HCEC 1CT (cell line): ENCODE data around the gene MTG2.
"Not testable (repeated sequence)": the region's sequence is repeated elsewhere in the genome, so short reads cannot be mapped to it uniquely, and the experiment has no call there.

Experiments used
- DNase-seq: peaks from one replicate; pipeline ENCODE4 v3.0.0-alpha.2; 2017

MTG2 gene

GRCh38 chr20:62146019-62146755 is 36.6 kb upstream of the MTG2 start:
- no peak for DNase-seq

GRCh38 chr20:62147125-62147524 is 35.7 kb upstream of the MTG2 start:
- DNase-seq: no peak

GRCh38 chr20:62147528-62147927 is 35.3 kb upstream of the MTG2 start:
- DNase-seq: no peak

GRCh38 chr20:62148383-62148782 is 34.4 kb upstream of the MTG2 start:
- DNase-seq: not testable (repeated sequence)

- no peak for DNase-seq
Observed at GRCh38 chr20:62148908-62149314, 33.9 kb upstream of the MTG2 start.

GRCh38 chr20:62149532-62150309 is 33.1 kb upstream of the MTG2 start:
- no peak for DNase-seq

GRCh38 chr20:62150310-62150575 is 32.6 kb upstream of the MTG2 start:
- no peak for DNase-seq

GRCh38 chr20:62151225-62151624 is 31.6 kb upstream of the MTG2 start:
- no peak for DNase-seq

- DNase-seq: no peak
Observed at GRCh38 chr20:62151835-62152364, 30.9 kb upstream of the MTG2 start.

- no peak for DNase-seq
Observed at GRCh38 chr20:62155428-62156253, 27.2 kb upstream of the MTG2 start.

- no peak for DNase-seq
Observed at GRCh38 chr20:62156254-62156556, 26.6 kb upstream of the MTG2 start.

- DNase-seq: peak; percentile 42
Observed at GRCh38 chr20:62156592-62157386, 26.0 kb upstream of the MTG2 start.

GRCh38 chr20:62157387-62158087 is 25.3 kb upstream of the MTG2 start:
- DNase-seq: no peak

GRCh38 chr20:62158088-62158400 is 24.8 kb upstream of the MTG2 start:
- no peak for DNase-seq

GRCh38 chr20:62158541-62158940 is 24.3 kb upstream of the MTG2 start:
- no peak for DNase-seq

- DNase-seq: no peak
Observed at GRCh38 chr20:62159052-62159451, 23.8 kb upstream of the MTG2 start.

- DNase-seq: no peak
Observed at GRCh38 chr20:62159839-62160238, 23.0 kb upstream of the MTG2 start.

GRCh38 chr20:62160253-62160652 is 22.6 kb upstream of the MTG2 start:
- no peak for DNase-seq

- DNase-seq: no peak
Observed at GRCh38 chr20:62160876-62161275, 22.0 kb upstream of the MTG2 start.

GRCh38 chr20:62161347-62161746 is 21.5 kb upstream of the MTG2 start:
- DNase-seq: peak; percentile 5

GRCh38 chr20:62162765-62163484 is 19.9 kb upstream of the MTG2 start:
- no peak for DNase-seq

- DNase-seq: no peak
Observed at GRCh38 chr20:62163485-62163865, 19.4 kb upstream of the MTG2 start.
